ENCODE measurements around the gene AEBP1. TPM values are rescaled to one million over a fixed set of nuclear protein-coding genes. Genes with fewer than 3 reads are reported as not detected.

Gene AEBP1
- total RNA-seq, 4 donors from 2014 or later: 38.9 to 151 (median 57.6) TPM

DNA sequence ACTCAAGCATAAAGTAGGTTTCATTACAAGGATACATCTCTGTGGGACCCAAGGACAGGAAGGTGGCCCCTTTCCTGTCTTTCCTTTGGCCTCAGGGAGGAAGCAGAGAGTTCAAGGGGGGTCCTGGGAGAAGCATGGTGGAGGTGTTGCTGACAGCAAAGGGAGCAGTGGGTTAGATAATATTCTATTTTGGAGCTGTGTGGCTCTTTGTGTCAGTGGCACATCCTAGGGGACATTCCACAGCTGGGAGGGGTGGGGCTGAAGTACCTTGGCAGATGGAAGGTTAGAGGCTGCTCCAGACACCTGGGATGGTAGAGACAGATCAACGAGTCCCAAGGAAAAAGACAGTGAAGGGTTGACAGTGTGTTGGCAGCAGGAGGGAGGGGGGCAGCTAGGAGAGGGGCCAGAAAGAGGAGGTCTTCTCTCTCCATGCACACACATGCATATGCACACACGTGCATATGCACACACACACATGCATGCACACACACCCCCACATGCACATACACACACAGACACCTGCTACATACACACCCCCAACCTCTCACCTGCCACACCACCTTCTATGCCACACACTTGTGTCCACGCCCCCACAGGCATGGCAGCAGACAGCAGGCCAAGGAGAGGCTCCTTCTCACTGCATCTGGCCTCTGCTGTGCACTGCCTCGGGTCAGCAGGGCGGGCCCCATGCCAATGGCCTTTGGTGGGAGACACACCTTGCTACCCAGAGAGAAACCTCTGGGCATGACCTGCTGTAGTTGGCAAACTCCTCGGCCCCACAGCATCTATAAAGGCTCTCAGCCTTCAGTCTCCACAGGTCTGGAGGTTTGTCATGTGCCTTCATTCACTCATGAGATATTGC, 24.8 kb downstream of the AEBP1 start:
- Histone ChIP-seq H3K4me1 (no peaks in the 10 kb centered on the region), H3K27me3 (no peaks in the 10 kb centered on the region), H3K27ac (no peak overlapping the region), H3K9me3 (no peaks in the 10 kb centered on the region), H3K4me3 (replicated peaks in 1 of 3) (no peak overlapping the region), H3K36me3 (no peaks in the 10 kb centered on the region)
- TF ChIP-seq, protein P1, sequence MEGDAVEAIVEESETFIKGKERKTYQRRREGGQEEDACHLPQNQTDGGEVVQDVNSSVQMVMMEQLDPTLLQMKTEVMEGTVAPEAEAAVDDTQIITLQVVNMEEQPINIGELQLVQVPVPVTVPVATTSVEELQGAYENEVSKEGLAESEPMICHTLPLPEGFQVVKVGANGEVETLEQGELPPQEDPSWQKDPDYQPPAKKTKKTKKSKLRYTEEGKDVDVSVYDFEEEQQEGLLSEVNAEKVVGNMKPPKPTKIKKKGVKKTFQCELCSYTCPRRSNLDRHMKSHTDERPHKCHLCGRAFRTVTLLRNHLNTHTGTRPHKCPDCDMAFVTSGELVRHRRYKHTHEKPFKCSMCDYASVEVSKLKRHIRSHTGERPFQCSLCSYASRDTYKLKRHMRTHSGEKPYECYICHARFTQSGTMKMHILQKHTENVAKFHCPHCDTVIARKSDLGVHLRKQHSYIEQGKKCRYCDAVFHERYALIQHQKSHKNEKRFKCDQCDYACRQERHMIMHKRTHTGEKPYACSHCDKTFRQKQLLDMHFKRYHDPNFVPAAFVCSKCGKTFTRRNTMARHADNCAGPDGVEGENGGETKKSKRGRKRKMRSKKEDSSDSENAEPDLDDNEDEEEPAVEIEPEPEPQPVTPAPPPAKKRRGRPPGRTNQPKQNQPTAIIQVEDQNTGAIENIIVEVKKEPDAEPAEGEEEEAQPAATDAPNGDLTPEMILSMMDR (IDR thresholded peaks at IDR 0.05): no peak
- TF ChIP-seq POLR2A (IDR thresholded peaks at IDR 0.05): no peak
- intact Hi-C loops (cut with DNase I): loop anchor here (10.0 kb wide), 1 partner anchor 76 kb away; the partner anchor contains the start of gene YKT6
- no peak for DNase-seq
- WGBS, 2 donors: 69 to 84% methylated on average over 6 of the region's 6 CpGs

DNA sequence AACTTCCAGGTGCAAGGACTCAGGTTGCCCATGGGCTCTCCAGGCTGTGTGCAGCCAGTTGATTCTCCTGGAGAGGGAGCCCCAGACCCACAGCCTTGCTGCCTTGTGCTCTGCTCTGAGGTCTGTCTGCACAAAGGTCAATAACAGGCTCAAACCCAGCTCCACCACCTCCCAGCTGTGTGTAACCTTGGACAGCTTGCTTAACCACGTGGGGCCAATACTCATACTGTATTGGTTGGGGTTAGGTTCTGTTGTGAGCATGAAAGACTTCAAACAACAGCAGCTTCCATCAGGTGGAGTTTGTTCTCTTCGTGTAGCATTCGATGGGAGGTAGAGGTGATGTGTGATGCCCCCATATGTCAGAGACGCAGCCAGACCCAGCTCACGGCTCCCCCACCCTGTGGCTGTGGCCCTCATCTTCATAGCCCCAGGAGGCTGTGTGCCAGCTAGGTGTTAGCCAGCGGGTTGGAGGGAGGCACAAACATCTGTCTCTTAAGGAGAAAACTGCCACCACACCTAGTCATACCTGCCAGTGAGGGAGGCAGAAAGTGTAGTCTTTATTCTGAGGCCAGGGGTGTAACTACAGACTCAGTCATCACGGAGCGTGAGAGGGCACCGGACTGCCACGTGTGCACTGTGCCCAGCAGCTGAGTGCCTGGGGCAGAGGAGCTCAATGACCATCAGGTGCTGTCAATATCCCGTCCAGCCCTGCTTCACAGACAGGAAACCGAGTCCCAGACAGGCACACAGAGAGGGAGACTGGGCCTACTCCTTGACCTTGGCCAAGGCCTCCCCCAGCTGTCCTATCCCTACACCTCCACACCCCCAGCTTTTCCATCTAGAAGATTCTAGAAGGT, 27.3 kb downstream of the AEBP1 start:
- Histone ChIP-seq H3K9me3 (no peaks in the 10 kb centered on the region), H3K27ac (no peak overlapping the region), H3K4me3 (replicated peaks in 1 of 3) (no peak overlapping the region), H3K36me3 (no peaks in the 10 kb centered on the region), H3K4me1 (peaks cover 8 to 9% of the 10 kb centered on the region in 2 donors), H3K27me3 (no peaks in the 10 kb centered on the region)
- WGBS, 2 donors: 82 to 88% methylated on average over 11 of the region's 12 CpGs
- no peak for DNase-seq
- no peak for TF ChIP-seq POLR2A (IDR thresholded peaks at IDR 0.05)
- intact Hi-C loops (cut with DNase I): no loop called here

DNA sequence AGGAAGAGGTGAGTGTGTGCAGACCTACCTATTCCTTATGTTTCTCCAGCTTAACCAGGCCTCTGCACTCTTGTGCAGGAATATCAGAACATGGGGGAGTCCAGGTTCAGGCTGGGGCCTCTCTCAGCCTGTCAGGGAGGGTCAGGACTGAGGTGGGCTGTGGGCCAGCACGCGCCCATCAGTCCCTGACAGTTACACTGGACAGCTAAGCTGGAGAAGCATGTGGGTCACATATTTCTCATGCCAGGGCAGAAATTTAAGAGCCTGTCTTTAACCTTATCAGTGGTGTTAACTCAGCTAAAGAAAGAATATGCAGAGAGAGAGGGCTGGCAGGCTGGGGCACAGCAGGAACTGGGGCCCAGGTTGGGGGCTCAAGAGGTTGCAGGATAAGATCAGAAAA, 27.9 kb downstream of the AEBP1 start:
- DNase-seq: no peak
- WGBS, 2 donors: 76 to 91% methylated on average over 2 of the region's 2 CpGs
- intact Hi-C loops (cut with DNase I): no loop called here
- no peak for TF ChIP-seq POLR2A (IDR thresholded peaks at IDR 0.05)
- TF ChIP-seq, protein P1 (IDR thresholded peaks at IDR 0.05): no peak
- Histone ChIP-seq H3K4me3 (replicated peaks in 1 of 3) (no peak overlapping the region), H3K27me3 (no peaks in the 10 kb centered on the region), H3K9me3 (no peaks in the 10 kb centered on the region), H3K4me1 (peaks cover 8 to 9% of the 10 kb centered on the region in 2 donors), H3K36me3 (no peaks in the 10 kb centered on the region), H3K27ac (no peak overlapping the region)

DNA sequence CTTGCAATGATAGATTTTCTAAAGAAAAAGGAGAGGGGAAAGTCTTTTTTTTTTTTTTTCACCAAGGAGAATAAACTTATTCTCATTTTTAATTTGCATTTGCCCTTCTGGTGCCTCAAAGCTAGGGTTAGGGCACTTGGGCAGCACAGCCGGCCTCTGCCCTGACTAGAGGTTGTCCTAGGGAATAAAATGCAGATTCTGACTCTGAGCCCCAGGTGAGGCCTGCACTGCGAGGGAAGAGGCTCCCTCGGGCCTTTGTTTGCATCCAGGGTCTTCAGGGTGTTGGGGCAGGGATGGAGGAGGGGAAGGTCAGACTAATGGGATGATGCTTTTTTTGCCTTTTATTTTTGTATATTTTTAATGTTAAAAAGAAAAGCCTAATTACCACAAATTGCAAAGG, 29.1 kb downstream of the AEBP1 start:
- no peak for TF ChIP-seq POLR2A (IDR thresholded peaks at IDR 0.05)
- TF ChIP-seq, protein P1 (IDR thresholded peaks at IDR 0.05): no peak
- intact Hi-C loops (cut with DNase I): no loop called here
- Histone ChIP-seq H3K27ac (no peak overlapping the region), H3K9me3 (no peaks in the 10 kb centered on the region), H3K27me3 (no peaks in the 10 kb centered on the region), H3K4me1 (peaks cover 8 to 9% of the 10 kb centered on the region in 2 donors), H3K36me3 (no peaks in the 10 kb centered on the region), H3K4me3 (replicated peaks in 1 of 3) (no peak overlapping the region)
- 72 to 82% methylated on average over 3 of the region's 3 CpGs for WGBS, 2 donors
- DNase-seq: no peak

DNA sequence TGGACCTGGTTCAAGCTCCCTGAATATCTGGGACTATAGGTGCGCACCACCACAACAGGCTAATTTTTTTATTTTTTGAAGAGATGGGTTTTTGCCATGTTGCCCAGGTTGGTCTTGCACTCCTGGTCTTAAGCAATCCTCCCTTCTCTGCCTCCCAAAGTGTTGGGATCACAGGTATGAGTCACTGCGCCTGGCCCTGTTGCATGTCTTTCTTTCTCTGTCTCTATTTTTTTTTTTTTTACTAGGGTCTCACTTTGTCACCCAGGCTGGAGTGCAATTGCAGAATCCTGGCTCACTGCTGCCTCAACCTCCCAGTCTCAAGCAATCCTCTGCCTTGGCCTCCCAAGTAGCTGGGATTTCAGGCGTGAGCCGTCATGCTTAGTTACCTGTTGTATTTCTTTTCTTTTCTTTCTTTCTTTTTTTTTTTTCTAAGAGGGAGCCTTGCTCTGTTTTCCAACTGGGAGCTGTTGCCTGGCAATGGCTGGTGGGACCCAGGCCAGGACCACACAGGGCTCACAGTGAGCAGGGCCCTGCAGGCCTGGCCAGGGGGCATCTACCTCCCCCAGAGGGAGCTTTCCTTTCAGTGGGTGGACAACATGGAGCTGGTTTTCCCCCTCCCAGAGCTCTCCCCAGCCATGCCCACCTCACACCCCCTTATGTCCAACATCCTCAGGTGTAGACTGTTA, 30.9 kb downstream of the AEBP1 start:
- H3K36me3 ChIP-seq: no peaks in the 10 kb centered on the region
- intact Hi-C loops (cut with DNase I): no loop called here
- DNase-seq: peak; percentile 77 to 80
- H3K27ac ChIP-seq: peak overlapping the region in 2 of 3 donors; percentile 49 to 52
- H3K4me1 ChIP-seq: peaks cover 8 to 9% of the 10 kb centered on the region in 2 donors
- TF ChIP-seq, protein P1 (IDR thresholded peaks at IDR 0.05): no peak
- TF ChIP-seq POLR2A (IDR thresholded peaks at IDR 0.05): no peak
- 62 to 68% methylated on average over 4 of the region's 4 CpGs for WGBS, 2 donors
- H3K27me3 ChIP-seq: no peaks in the 10 kb centered on the region
- no peaks in the 10 kb centered on the region for H3K9me3 ChIP-seq
- H3K4me3 ChIP-seq (replicated peaks in 1 of 3): no peak overlapping the region
